Fibroblast of lung (primary cell): ENCODE measurements around the gene UBD. TPM values are rescaled to one million over a fixed set of nuclear protein-coding genes. Genes with fewer than 3 reads are reported as not detected.
A peak's percentile ranks its signal among the peaks of the same experiment; 100 is the strongest.

Source experiments
- DNase-seq, 2 donors: peaks; one replicate each; pipeline versions ENCODE4 v3.0.0 to v3.0.0-alpha.2; 2010; ENCODE audit warnings: low read depth in 2 of 2
- H2AFZ ChIP-seq: 2 replicates; pipeline ENCODE4 v1.5.1; 2012; ENCODE audit warnings: low read length, control low read depth, inconsistent platforms
- H3K27ac ChIP-seq: 2 replicates; pipeline ENCODE4 v1.5.1; 2011; ENCODE audit warnings: low read length, control low read depth; ENCODE audit not compliant: insufficient read depth
- H3K27me3 ChIP-seq: 2 replicates; pipeline ENCODE4 v1.5.1; 2011; ENCODE audit warnings: mild to moderate bottlenecking, low read length; ENCODE audit not compliant: control insufficient read depth, insufficient read depth
- H3K36me3 ChIP-seq: 2 replicates; pipeline ENCODE4 v1.5.1; 2011; ENCODE audit warnings: low read length; ENCODE audit not compliant: control insufficient read depth, insufficient read depth
- H3K4me1 ChIP-seq: 2 replicates; pipeline ENCODE4 v1.5.1; 2011; ENCODE audit warnings: low read length; ENCODE audit not compliant: control insufficient read depth, insufficient read depth; ENCODE audit errors: extremely low read depth
- H3K4me2 ChIP-seq: 2 replicates; pipeline ENCODE4 v1.5.1; 2011; ENCODE audit warnings: low read length, control low read depth; ENCODE audit not compliant: insufficient read depth; ENCODE audit errors: extremely low read depth
- H3K4me3 ChIP-seq, 4 experiments: fragments of 200-600 bp in 1 of 4; sonication (generic) in 1 of 4; replicated peaks in 1 of 4; 2 replicates each; pipeline ENCODE4 v1.5.1; 2011 to 2016; ENCODE audit warnings: low read length in 4 of 4, low read depth in 3 of 4, mild to moderate bottlenecking in 3 of 4, control low read depth in 2 of 4, inconsistent platforms in 1 of 4, mixed read lengths in 1 of 4; ENCODE audit not compliant: insufficient read depth in 1 of 4; ENCODE audit errors: control extremely low read depth in 1 of 4
- H3K79me2 ChIP-seq: 2 replicates; pipeline ENCODE4 v1.5.1; 2012; ENCODE audit warnings: mild to moderate bottlenecking, low read length, inconsistent platforms; ENCODE audit not compliant: control insufficient read depth, insufficient read depth
- H3K9ac ChIP-seq: 2 replicates; pipeline ENCODE4 v1.5.1; 2011; ENCODE audit warnings: mild to moderate bottlenecking, low read length, control low read depth; ENCODE audit not compliant: insufficient read depth
- H3K9me3 ChIP-seq: 2 replicates; pipeline ENCODE4 v1.5.1; 2012; ENCODE audit warnings: low read depth, low read length; ENCODE audit not compliant: control insufficient read depth, insufficient read depth
- H4K20me1 ChIP-seq: 2 replicates; pipeline ENCODE4 v1.5.1; 2011; ENCODE audit warnings: low read length; ENCODE audit not compliant: control insufficient read depth, insufficient read depth; ENCODE audit errors: extremely low read depth
- CTCF ChIP-seq, 2 donors: IDR thresholded peaks in 1 of 2; conservative IDR thresholded peaks in 1 of 2; 1 replicate in 1 of 2; 2 replicates in 1 of 2; pipeline ENCODE4 v1.5.1; 2011 to 2012; ENCODE audit warnings: low read length in 2 of 2, control low read depth in 1 of 2, inconsistent platforms in 1 of 2, low read depth in 1 of 2, mild to moderate bottlenecking in 1 of 2
- EZH2 ChIP-seq: IDR thresholded peaks from 2 replicates; pipeline ENCODE4 v1.5.1; 2012; ENCODE audit warnings: low read length, control low read depth, mild to moderate bottlenecking; ENCODE audit errors: missing control alignments
- polyA plus RNA-seq, 2 donors: library from polyadenylated mRNA; depleted of rRNA in 1 of 2; stranded (reverse) in 1 of 2; unstranded in 1 of 2; fragments of >200 nt; gene quantifications; 2 replicates each; pipeline ENCODE4 v1.2.1, GENCODE V29; 2011 to 2012; ENCODE audit warnings: missing spikeins in 1 of 2
- total RNA-seq: library from RNA; depleted of rRNA; stranded (reverse); fragments of >200 nt; gene quantifications from 2 replicates; pipeline ENCODE4 v1.2.1, GENCODE V29; 2014

Gene UBD
- total and polyA plus RNA-seq, 2 donors (not counting 1 experiment from before 2014, with no cell fraction given), result 0.06 TPM; not detected in 1

- TF ChIP-seq EZH2 (no peak), CTCF (conservative IDR thresholded peaks at IDR 0.05 in 1 of 2, IDR thresholded peaks at IDR 0.05 in 1 of 2; ENCODE audit: low read depth in 1 of 2, low read length in 2 of 2) (no peak)
- Histone ChIP-seq H3K4me1 (no peaks in the 10 kb centered on the region), H3K9me3 (no peaks in the 10 kb centered on the region), H3K4me3 (no peak overlapping the region), H2AFZ (no peak overlapping the region), H4K20me1 (no peaks in the 10 kb centered on the region), H3K79me2 (no peaks in the 10 kb centered on the region), H3K27ac (no peak overlapping the region), H3K9ac (no peak overlapping the region), H3K36me3 (no peaks in the 10 kb centered on the region), H3K4me2 (no peak overlapping the region), H3K27me3 (no peaks in the 10 kb centered on the region)
- no peak for DNase-seq
These were observed 42.3 kb downstream of the UBD start for GRCh38 chr6:29517245-29517644.

- Histone ChIP-seq H3K4me3 (no peak overlapping the region), H3K79me2 (no peaks in the 10 kb centered on the region), H3K27ac (no peak overlapping the region), H3K4me2 (no peak overlapping the region), H3K4me1 (no peaks in the 10 kb centered on the region), H3K9me3 (no peaks in the 10 kb centered on the region), H2AFZ (no peak overlapping the region), H3K9ac (no peak overlapping the region), H3K36me3 (no peaks in the 10 kb centered on the region), H3K27me3 (no peaks in the 10 kb centered on the region), H4K20me1 (no peaks in the 10 kb centered on the region)
- peak; percentile 5 to 72 for DNase-seq
- TF ChIP-seq CTCF (conservative IDR thresholded peaks at IDR 0.05 in 1 of 2, IDR thresholded peaks at IDR 0.05 in 1 of 2; ENCODE audit: low read depth in 1 of 2, low read length in 2 of 2) (no peak), EZH2 (no peak)
These were observed 43.4 kb downstream of the UBD start for GRCh38 chr6:29516108-29516507.

GRCh38 chr6:29510746-29511300, 48.7 kb downstream of the UBD start:
- Histone ChIP-seq H3K27me3 (no peaks in the 10 kb centered on the region), H3K4me2 (no peak overlapping the region), H2AFZ (no peak overlapping the region), H3K79me2 (no peaks in the 10 kb centered on the region), H3K4me3 (no peak overlapping the region), H3K4me1 (no peaks in the 10 kb centered on the region), H3K9ac (no peak overlapping the region), H3K9me3 (no peaks in the 10 kb centered on the region), H3K27ac (no peak overlapping the region), H4K20me1 (no peaks in the 10 kb centered on the region), H3K36me3 (no peaks in the 10 kb centered on the region)
- no peak for TF ChIP-seq EZH2
- no peak for TF ChIP-seq CTCF (conservative IDR thresholded peaks at IDR 0.05 in 1 of 2, IDR thresholded peaks at IDR 0.05 in 1 of 2; ENCODE audit: low read depth in 1 of 2, low read length in 2 of 2)
- no peak for DNase-seq
